GM12878 (cell line): Measurements from ENCODE around the gene POLD2. TPM values are rescaled to one million over a fixed set of nuclear protein-coding genes. Genes with fewer than 3 reads are reported as not detected.

Source experiments
- ATAC-seq: fragments of 200-7000 bp; cut with Tn5 transposase; 3 replicates; pipeline ENCODE4 v1.9.1; 2020; ENCODE audit warnings: mild to moderate bottlenecking, moderate library complexity
- BruUV-seq: library from RNA; stranded (reverse); fragments of 400-500 nt; replicated peaks from 2 replicates; lab custom pipeline; 2021; lab: Mats Ljungman, UMichigan
- CTCF ChIA-PET: fragments of 300-600 bp; sonication (Branson Sonifier 250); formaldehyde crosslinking; extraction: SDS; loops from one replicate; lab custom pipeline; 2021; ENCODE audit warnings: inconsistent platforms; lab: Yijun Ruan, JAX
- POLR2A ChIA-PET: fragments of 350-600 bp; formaldehyde crosslinking; extraction: SDS; loops from one replicate; lab custom pipeline; 2021; ENCODE audit warnings: inconsistent platforms; lab: Charles Lee
- RAD21 ChIA-PET: fragments of 300-600 bp; sonication (Branson Sonifier 250); formaldehyde crosslinking; loops from one replicate; lab custom pipeline; 2023; ENCODE audit warnings: antibody characterized with exemption; ENCODE audit not compliant: unreplicated experiment; lab: Charles Lee
- SMC1A ChIA-PET: fragments of 300-600 bp; sonication (Branson Sonifier 250); formaldehyde crosslinking; loops from one replicate; lab custom pipeline; 2023; ENCODE audit not compliant: unreplicated experiment, uncharacterized antibody; lab: Charles Lee
- DNase-seq: peaks from one replicate; pipeline ENCODE4 v3.0.0-alpha.2; 2011; ENCODE audit warnings: low read depth, low spot score
- FAIRE-seq: peaks from 3 replicates; lab custom pipeline; 2011; peaks lifted over from hg19 to GRCh38; lab: Jason Lieb, UNC
- H2AFZ ChIP-seq: 2 replicates; pipeline ENCODE4 v1.6.0; 2011; ENCODE audit warnings: low read depth, low read length, control low read depth; ENCODE audit not compliant: control insufficient read depth
- H3K27ac ChIP-seq: 2 replicates; pipeline ENCODE4 v1.5.1; 2011; ENCODE audit warnings: control low read depth; ENCODE audit not compliant: control insufficient read depth, insufficient read depth
- H3K27me3 ChIP-seq, 2 experiments: replicated peaks in 1 of 2; 2 replicates each; pipeline versions ENCODE4 v1.6.0 to v1.6.1; 2011; ENCODE audit warnings: low read length in 1 of 2; ENCODE audit not compliant: control insufficient read depth in 2 of 2, insufficient read depth in 2 of 2
- H3K36me3 ChIP-seq, 2 experiments: 2 replicates each; pipeline ENCODE4 v1.5.1; 2011; ENCODE audit warnings: low read length in 1 of 2; ENCODE audit not compliant: control insufficient read depth in 2 of 2, insufficient read depth in 2 of 2
- H3K4me1 ChIP-seq: 2 replicates; pipeline ENCODE4 v1.6.1; 2011; ENCODE audit warnings: mild to moderate bottlenecking, low read length, moderate library complexity, mixed read lengths; ENCODE audit not compliant: control insufficient read depth, insufficient read depth
- H3K4me2 ChIP-seq: 2 replicates; pipeline ENCODE4 v1.6.0; 2011; ENCODE audit warnings: control low read depth; ENCODE audit not compliant: control insufficient read depth, insufficient read depth
- H3K4me3 ChIP-seq: fragments of 200-600 bp; sonication (generic); 2 replicates; pipeline ENCODE4 v1.5.1; 2016
- H3K79me2 ChIP-seq: 2 replicates; pipeline ENCODE4 v1.6.0; 2011; ENCODE audit warnings: low read length; ENCODE audit not compliant: control insufficient read depth, insufficient read depth
- H3K9ac ChIP-seq: 2 replicates; pipeline ENCODE4 v1.8.0; 2011; ENCODE audit warnings: low read length, control low read depth, mixed read lengths; ENCODE audit not compliant: control insufficient read depth, insufficient read depth
- H3K9me3 ChIP-seq: replicated peaks from 3 replicates; pipeline ENCODE4 v1.5.1; 2011; ENCODE audit warnings: mild to moderate bottlenecking, low read length; ENCODE audit not compliant: control insufficient read depth, insufficient read depth
- H4K20me1 ChIP-seq: 2 replicates; pipeline ENCODE4 v1.6.0; 2011; ENCODE audit not compliant: control insufficient read depth, insufficient read depth
- ATF7 ChIP-seq: fragments of 450-650 bp; IDR thresholded peaks from 2 replicates; pipeline ENCODE4 v1.6.1; 2016; ENCODE audit warnings: low read depth, mild to moderate bottlenecking
- BHLHE40 ChIP-seq, 2 experiments: fragments of 450-650 bp in 1 of 2; IDR thresholded peaks; 2 replicates each; pipeline ENCODE4 v1.6.1; 2011 to 2017; ENCODE audit warnings: low read depth in 2 of 2, borderline replicate concordance in 1 of 2, improper control_type of control experiment in 1 of 2, low read length in 1 of 2, mild to moderate bottlenecking in 1 of 2
- NFIC ChIP-seq: IDR thresholded peaks from 2 replicates; pipeline ENCODE4 v1.6.1; 2012; ENCODE audit warnings: low read depth, mild to moderate bottlenecking, inconsistent platforms, low read length, moderate library complexity
- NR2F1 ChIP-seq: fragments of 450-650 bp; conservative IDR thresholded peaks from 2 replicates; pipeline ENCODE4 v1.6.1; 2017; ENCODE audit warnings: mild to moderate bottlenecking
- RFX5 ChIP-seq: IDR thresholded peaks from 2 replicates; pipeline ENCODE4 v1.6.1; 2011; ENCODE audit warnings: low read depth, low read length, improper control_type of control experiment
- TCF12 ChIP-seq: IDR thresholded peaks from 2 replicates; pipeline ENCODE4 v1.6.1; 2011; ENCODE audit warnings: low read depth, mild to moderate bottlenecking, low read length
- WGBS: methylation state at CpG from one replicate; pipeline ENCODE4 v1.1.6; 2016; ENCODE audit warnings: low lambda C conversion rate; ENCODE audit not compliant: insufficient replicate concordance, insufficient coverage; ENCODE audit errors: missing lambda C conversion rate; 5-methylcytosine and 5-hydroxymethylcytosine counted together
- in situ Hi-C: fragments of 300-500 bp; cut with MboI; formaldehyde crosslinking; loops from 9 replicates; pipeline ENCODE4 v1.14.3; 2018; ENCODE audit warnings: mixed read lengths
- intact Hi-C: fragments of 100-400 bp; cut with micrococcal nuclease; formaldehyde crosslinking; loops from one replicate; pipeline ENCODE4 v1.14.2; 2022; ENCODE audit not compliant: unreplicated experiment
- polyA plus RNA-seq, 11 experiments: library from polyadenylated mRNA; depleted of rRNA in 4 of 11; unstranded in 6 of 11; stranded (reverse) in 5 of 11; fragments of >200 nt; fragmentation: Nextera tagmentation in 4 of 11; fragmentation: Illumina TruSeq in 1 of 11; extraction: Ambion mirVana in 4 of 11; extraction: Trizol in 1 of 11; gene quantifications; 1 replicate in 1 of 11; 2 replicates in 10 of 11; pipeline versions ENCODE4 v1.2.1 to v1.2.3, GENCODE V29; 2011 to 2016; ENCODE audit warnings: inconsistent platforms in 2 of 11, missing spikeins in 2 of 11, low read depth in 1 of 11
- total RNA-seq, 4 experiments: library from RNA; depleted of rRNA in 3 of 4; stranded (reverse); fragments of >200 nt in 3 of 4; fragmentation: Illumina TruSeq in 1 of 4; extraction: Trizol in 1 of 4; gene quantifications; 2 replicates each; pipeline versions ENCODE4 v1.2.1 to v1.2.3, GENCODE V29; 2013 to 2021
- TF ChIP-seq, protein P1 (sequence below): IDR thresholded peaks from 2 replicates; pipeline ENCODE4 v1.6.1; 2011; ENCODE audit warnings: mild to moderate bottlenecking, low read depth, low read length, moderate library complexity; ENCODE audit not compliant: insufficient replicate concordance
- TF ChIP-seq, protein P2 (sequence below): fragments of 450-650 bp; IDR thresholded peaks from 2 replicates; pipeline ENCODE4 v1.6.1; 2018; ENCODE audit warnings: mild to moderate bottlenecking, low read depth, moderate library complexity; ENCODE audit not compliant: partially characterized antibody
- TF ChIP-seq, protein P3 (sequence below): fragments of 450-650 bp; formaldehyde crosslinking; IDR thresholded peaks from 2 replicates; pipeline ENCODE4 v1.4.0; 2022; ENCODE audit warnings: mild to moderate bottlenecking, moderate library complexity
- TF ChIP-seq, protein P4 (sequence below): fragments of 450-650 bp; IDR thresholded peaks from 2 replicates; pipeline ENCODE4 v1.6.1; 2016; ENCODE audit warnings: mild to moderate bottlenecking

Gene POLD2
- total and polyA plus RNA-seq, 10 of the 15 experiments (the other 5 are each of a cell fraction or from before 2014, with no cell fraction given), result 19.1 to 287 (median 169) TPM

DNA sequence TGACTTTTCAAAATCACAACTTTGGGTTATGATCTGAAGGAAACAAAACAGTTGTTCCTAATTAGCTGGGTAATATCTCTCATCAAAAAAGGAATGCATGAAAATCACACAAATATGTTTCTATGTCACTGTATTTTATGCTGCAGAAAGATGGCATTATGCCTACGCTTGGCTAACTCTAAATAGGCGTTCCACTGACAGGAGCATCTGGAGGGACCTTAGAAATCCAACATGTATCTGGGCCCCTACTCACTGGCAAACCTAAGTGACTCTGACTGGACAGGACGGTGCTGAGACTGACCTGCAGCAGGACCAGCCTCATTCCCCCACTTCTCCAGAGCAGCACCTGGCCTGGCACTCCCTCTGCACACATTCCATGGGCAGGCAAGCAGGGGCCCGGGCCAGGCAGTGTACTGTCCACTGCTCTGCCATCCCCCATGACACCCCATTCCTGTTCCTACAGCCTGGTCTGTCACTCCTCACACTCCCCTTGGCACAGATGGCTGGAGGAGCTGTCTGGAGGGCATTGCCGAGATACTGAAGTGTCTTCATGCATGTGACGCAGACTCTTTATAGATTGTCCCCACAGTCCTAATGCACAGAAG is 20.4 kb upstream of the POLD2 start:
- FAIRE-seq, result peak; percentile 38
- no peak overlapping the region for H3K9ac ChIP-seq
- no peak overlapping the region for H2AFZ ChIP-seq
- intact Hi-C loops, result no loop called here
- no peaks in the 10 kb centered on the region for H3K9me3 ChIP-seq
- ChIA-PET SMC1A (no interaction called here), RAD21 (no interaction called here), POLR2A (no interaction called here), CTCF (no interaction called here)
- in situ Hi-C loops, result no loop called here
- no peaks in the 10 kb centered on the region for H3K4me1 ChIP-seq
- no peaks in the 10 kb centered on the region for H4K20me1 ChIP-seq
- H3K27me3 ChIP-seq, result no peaks in the 10 kb centered on the region
- H3K4me2 ChIP-seq, result no peak overlapping the region
- 45% methylated on average over 6 of the region's 6 CpGs for WGBS
- H3K4me3 ChIP-seq, result no peak overlapping the region
- DNase-seq, result no peak
- no peak overlapping the region for H3K27ac ChIP-seq
- no peaks in the 10 kb centered on the region for H3K36me3 ChIP-seq
- H3K79me2 ChIP-seq, result no peaks in the 10 kb centered on the region
- BruUV-seq, result no TSS peak
- no peak for ATAC-seq
- TF ChIP-seq BHLHE40 (IDR thresholded peaks at IDR 0.05; ENCODE audit: borderline replicate concordance in 1 of 2, low read depth in 2 of 2, low read length in 1 of 2) (no peak), ATF7 (no peak), RFX5 (no peak), NR2F1 (no peak), TCF12 (no peak), NFIC (no peak)
- TF ChIP-seq, protein P1, sequence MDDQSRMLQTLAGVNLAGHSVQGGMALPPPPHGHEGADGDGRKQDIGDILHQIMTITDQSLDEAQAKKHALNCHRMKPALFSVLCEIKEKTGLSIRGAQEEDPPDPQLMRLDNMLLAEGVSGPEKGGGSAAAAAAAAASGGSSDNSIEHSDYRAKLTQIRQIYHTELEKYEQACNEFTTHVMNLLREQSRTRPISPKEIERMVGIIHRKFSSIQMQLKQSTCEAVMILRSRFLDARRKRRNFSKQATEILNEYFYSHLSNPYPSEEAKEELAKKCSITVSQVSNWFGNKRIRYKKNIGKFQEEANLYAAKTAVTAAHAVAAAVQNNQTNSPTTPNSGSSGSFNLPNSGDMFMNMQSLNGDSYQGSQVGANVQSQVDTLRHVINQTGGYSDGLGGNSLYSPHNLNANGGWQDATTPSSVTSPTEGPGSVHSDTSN, result no peak
- TF ChIP-seq, protein P2, sequence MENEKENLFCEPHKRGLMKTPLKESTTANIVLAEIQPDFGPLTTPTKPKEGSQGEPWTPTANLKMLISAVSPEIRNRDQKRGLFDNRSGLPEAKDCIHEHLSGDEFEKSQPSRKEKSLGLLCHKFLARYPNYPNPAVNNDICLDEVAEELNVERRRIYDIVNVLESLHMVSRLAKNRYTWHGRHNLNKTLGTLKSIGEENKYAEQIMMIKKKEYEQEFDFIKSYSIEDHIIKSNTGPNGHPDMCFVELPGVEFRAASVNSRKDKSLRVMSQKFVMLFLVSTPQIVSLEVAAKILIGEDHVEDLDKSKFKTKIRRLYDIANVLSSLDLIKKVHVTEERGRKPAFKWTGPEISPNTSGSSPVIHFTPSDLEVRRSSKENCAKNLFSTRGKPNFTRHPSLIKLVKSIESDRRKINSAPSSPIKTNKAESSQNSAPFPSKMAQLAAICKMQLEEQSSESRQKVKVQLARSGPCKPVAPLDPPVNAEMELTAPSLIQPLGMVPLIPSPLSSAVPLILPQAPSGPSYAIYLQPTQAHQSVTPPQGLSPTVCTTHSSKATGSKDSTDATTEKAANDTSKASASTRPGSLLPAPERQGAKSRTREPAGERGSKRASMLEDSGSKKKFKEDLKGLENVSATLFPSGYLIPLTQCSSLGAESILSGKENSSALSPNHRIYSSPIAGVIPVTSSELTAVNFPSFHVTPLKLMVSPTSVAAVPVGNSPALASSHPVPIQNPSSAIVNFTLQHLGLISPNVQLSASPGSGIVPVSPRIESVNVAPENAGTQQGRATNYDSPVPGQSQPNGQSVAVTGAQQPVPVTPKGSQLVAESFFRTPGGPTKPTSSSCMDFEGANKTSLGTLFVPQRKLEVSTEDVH, result no peak
- TF ChIP-seq, protein P3, sequence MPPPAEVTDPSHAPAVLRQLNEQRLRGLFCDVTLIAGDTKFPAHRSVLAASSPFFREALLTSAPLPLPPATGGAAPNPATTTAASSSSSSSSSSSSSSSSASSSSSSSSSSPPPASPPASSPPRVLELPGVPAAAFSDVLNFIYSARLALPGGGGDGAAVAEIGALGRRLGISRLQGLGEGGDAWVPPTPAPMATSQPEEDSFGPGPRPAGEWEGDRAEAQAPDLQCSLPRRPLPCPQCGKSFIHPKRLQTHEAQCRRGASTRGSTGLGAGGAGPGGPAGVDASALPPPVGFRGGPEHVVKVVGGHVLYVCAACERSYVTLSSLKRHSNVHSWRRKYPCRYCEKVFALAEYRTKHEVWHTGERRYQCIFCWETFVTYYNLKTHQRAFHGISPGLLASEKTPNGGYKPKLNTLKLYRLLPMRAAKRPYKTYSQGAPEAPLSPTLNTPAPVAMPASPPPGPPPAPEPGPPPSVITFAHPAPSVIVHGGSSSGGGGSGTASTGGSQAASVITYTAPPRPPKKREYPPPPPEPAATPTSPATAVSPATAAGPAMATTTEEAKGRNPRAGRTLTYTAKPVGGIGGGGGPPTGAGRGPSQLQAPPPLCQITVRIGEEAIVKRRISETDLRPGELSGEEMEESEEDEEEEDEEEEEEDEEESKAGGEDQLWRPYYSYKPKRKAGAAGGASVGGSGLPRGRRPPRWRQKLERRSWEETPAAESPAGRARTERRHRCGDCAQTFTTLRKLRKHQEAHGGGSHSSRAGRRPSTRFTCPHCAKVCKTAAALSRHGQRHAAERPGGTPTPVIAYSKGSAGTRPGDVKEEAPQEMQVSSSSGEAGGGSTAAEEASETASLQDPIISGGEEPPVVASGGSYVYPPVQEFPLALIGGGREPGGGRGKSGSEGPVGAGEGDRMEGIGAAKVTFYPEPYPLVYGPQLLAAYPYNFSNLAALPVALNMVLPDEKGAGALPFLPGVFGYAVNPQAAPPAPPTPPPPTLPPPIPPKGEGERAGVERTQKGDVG (CRISPR knock-in tag), result no peak
- TF ChIP-seq, protein P4, sequence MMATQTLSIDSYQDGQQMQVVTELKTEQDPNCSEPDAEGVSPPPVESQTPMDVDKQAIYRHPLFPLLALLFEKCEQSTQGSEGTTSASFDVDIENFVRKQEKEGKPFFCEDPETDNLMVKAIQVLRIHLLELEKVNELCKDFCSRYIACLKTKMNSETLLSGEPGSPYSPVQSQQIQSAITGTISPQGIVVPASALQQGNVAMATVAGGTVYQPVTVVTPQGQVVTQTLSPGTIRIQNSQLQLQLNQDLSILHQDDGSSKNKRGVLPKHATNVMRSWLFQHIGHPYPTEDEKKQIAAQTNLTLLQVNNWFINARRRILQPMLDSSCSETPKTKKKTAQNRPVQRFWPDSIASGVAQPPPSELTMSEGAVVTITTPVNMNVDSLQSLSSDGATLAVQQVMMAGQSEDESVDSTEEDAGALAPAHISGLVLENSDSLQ, result no peak
